IMR-90 (cell line): ENCODE results near the gene TYRO3. TPM values are rescaled to one million over a fixed set of nuclear protein-coding genes. Genes with fewer than 3 reads are reported as not detected.

Source experiments
- ATAC-seq: fragments of 200-7000 bp; cut with Tn5 transposase; 2 replicates; pipeline ENCODE4 v1.9.1; 2020; ENCODE audit warnings: low read depth, mild to moderate bottlenecking, moderate library complexity
- BruUV-seq: library from RNA; stranded (reverse); fragments of 400-500 nt; replicated peaks from 2 replicates; lab custom pipeline; 2021; lab: Mats Ljungman, UMichigan
- CTCF ChIA-PET: fragments of 300-600 bp; formaldehyde crosslinking; extraction: SDS; loops from one replicate; lab custom pipeline; 2021; ENCODE audit warnings: antibody characterized with exemption; lab: Yijun Ruan, JAX
- POLR2A ChIA-PET: fragments of 300-600 bp; sonication (Branson Sonifier 250); formaldehyde crosslinking; loops from one replicate; lab custom pipeline; 2022; ENCODE audit warnings: antibody characterized with exemption; ENCODE audit not compliant: unreplicated experiment; lab: Charles Lee
- DNase-seq: peaks from one replicate; pipeline ENCODE4 v3.0.0; 2013
- H2AFZ ChIP-seq: replicated peaks from 2 replicates; pipeline ENCODE3; 2013; ENCODE audit warnings: low read length, mild to moderate bottlenecking; ENCODE audit not compliant: poor library complexity
- H2AK5ac ChIP-seq: 2 replicates; pipeline ENCODE4 v1.6.1; 2013; ENCODE audit warnings: low read depth, low read length, inconsistent platforms
- H2AK9ac ChIP-seq: replicated peaks from 2 replicates; pipeline ENCODE3; 2013; ENCODE audit warnings: mild to moderate bottlenecking, low read depth, low read length, moderate library complexity; ENCODE audit not compliant: poor library complexity
- H2BK120ac ChIP-seq: 2 replicates; pipeline ENCODE4 v1.6.1; 2013; ENCODE audit warnings: low read depth, low read length, inconsistent platforms
- H2BK15ac ChIP-seq: 3 replicates; pipeline ENCODE4 v1.6.1; 2013; ENCODE audit warnings: low read depth, low read length, inconsistent platforms
- H2BK20ac ChIP-seq: 2 replicates; pipeline ENCODE4 v1.6.1; 2013; ENCODE audit warnings: low read depth, mild to moderate bottlenecking, inconsistent platforms, low read length, moderate library complexity
- H2BK5ac ChIP-seq: 2 replicates; pipeline ENCODE4 v1.6.1; 2013; ENCODE audit warnings: mild to moderate bottlenecking, low read depth, low read length, inconsistent platforms; ENCODE audit not compliant: poor library complexity, severe bottlenecking
- H3K14ac ChIP-seq: replicated peaks from 2 replicates; pipeline ENCODE4 v1.6.1; 2013; ENCODE audit warnings: low read depth, low read length, inconsistent platforms
- H3K18ac ChIP-seq: 2 replicates; pipeline ENCODE4 v1.6.1; 2013; ENCODE audit warnings: low read depth, low read length, control low read depth
- H3K23ac ChIP-seq: 2 replicates; pipeline ENCODE4 v1.6.1; 2013; ENCODE audit warnings: low read depth, low read length, inconsistent platforms
- H3K27ac ChIP-seq: 2 replicates; pipeline ENCODE4 v1.5.1; 2013; ENCODE audit warnings: mild to moderate bottlenecking, control low read depth, low read length; ENCODE audit not compliant: insufficient read depth
- H3K27me3 ChIP-seq: 2 replicates; pipeline ENCODE4 v1.6.1; 2013; ENCODE audit warnings: low read length; ENCODE audit not compliant: control insufficient read depth, insufficient read depth
- H3K36me3 ChIP-seq: 2 replicates; pipeline ENCODE4 v1.6.1; 2013; ENCODE audit warnings: low read length, mixed read lengths; ENCODE audit not compliant: control insufficient read depth, insufficient read depth
- H3K4ac ChIP-seq: 2 replicates; pipeline ENCODE4 v1.6.1; 2013; ENCODE audit warnings: low read depth, low read length, inconsistent platforms
- H3K4me1 ChIP-seq: 2 replicates; pipeline ENCODE4 v1.6.1; 2013; ENCODE audit warnings: low read length, mixed read lengths; ENCODE audit not compliant: control insufficient read depth, insufficient read depth
- H3K4me2 ChIP-seq: 2 replicates; pipeline ENCODE4 v1.6.1; 2013; ENCODE audit warnings: low read depth, mild to moderate bottlenecking, control low read depth, low read length, moderate library complexity
- H3K4me3 ChIP-seq: 2 replicates; pipeline ENCODE4 v1.5.1; 2013; ENCODE audit warnings: low read depth, mild to moderate bottlenecking, control low read depth, low read length, moderate library complexity; ENCODE audit not compliant: insufficient read depth
- H3K56ac ChIP-seq: 2 replicates; pipeline ENCODE4 v1.6.1; 2013; ENCODE audit warnings: low read length, inconsistent platforms; ENCODE audit not compliant: insufficient read depth; ENCODE audit errors: extremely low read depth
- H3K79me1 ChIP-seq, 2 experiments: 2 replicates each; pipeline ENCODE4 v1.6.1; 2013; ENCODE audit warnings: low read length in 2 of 2, inconsistent platforms in 1 of 2, low read depth in 1 of 2
- H3K9ac ChIP-seq: 2 replicates; pipeline ENCODE4 v1.6.1; 2013; ENCODE audit warnings: low read depth, low read length, control low read depth
- H3K9me1 ChIP-seq: 2 replicates; pipeline ENCODE4 v1.6.1; 2013; ENCODE audit warnings: low read length, inconsistent platforms; ENCODE audit not compliant: insufficient read depth
- H3K9me3 ChIP-seq: 2 replicates; pipeline ENCODE4 v1.6.1; 2013; ENCODE audit warnings: low read length; ENCODE audit not compliant: control insufficient read depth, insufficient read depth
- H4K20me1 ChIP-seq: 2 replicates; pipeline ENCODE4 v1.6.1; 2013; ENCODE audit warnings: low read length, inconsistent platforms; ENCODE audit not compliant: insufficient read depth
- H4K5ac ChIP-seq: 2 replicates; pipeline ENCODE4 v1.6.1; 2013; ENCODE audit warnings: mild to moderate bottlenecking, low read depth, low read length, control low read depth
- H4K8ac ChIP-seq, 2 experiments: 2 replicates each; pipeline ENCODE4 v1.6.1; 2013; ENCODE audit warnings: low read depth in 2 of 2, low read length in 2 of 2, control low read depth in 1 of 2, inconsistent platforms in 1 of 2
- H4K91ac ChIP-seq: 2 replicates; pipeline ENCODE4 v1.6.1; 2013; ENCODE audit warnings: low read depth, low read length, inconsistent platforms; ENCODE audit not compliant: insufficient read depth
- BHLHE40 ChIP-seq: fragments of 150-350 bp; IDR thresholded peaks from 2 replicates; pipeline ENCODE4 v1.6.1; 2016; ENCODE audit warnings: mild to moderate bottlenecking, low read depth, low read length
- CEBPB ChIP-seq: IDR thresholded peaks from 2 replicates; pipeline ENCODE4 v1.6.1; 2012; ENCODE audit warnings: low read depth, low read length, improper control_type of control experiment
- FOS ChIP-seq: fragments of 150-350 bp; IDR thresholded peaks from 2 replicates; pipeline ENCODE4 v1.6.1; 2016; ENCODE audit warnings: low read depth, low read length
- NFE2L2 ChIP-seq: fragments of 150-350 bp; IDR thresholded peaks from 2 replicates; pipeline ENCODE4 v1.6.1; 2016; ENCODE audit warnings: low read depth, mild to moderate bottlenecking, low read length
- RAD21 ChIP-seq: IDR thresholded peaks from 2 replicates; pipeline ENCODE4 v1.6.1; 2012; ENCODE audit warnings: low read length, improper control_type of control experiment
- RCOR1 ChIP-seq: IDR thresholded peaks from 2 replicates; pipeline ENCODE4 v1.6.1; 2012; ENCODE audit warnings: mild to moderate bottlenecking, low read length, improper control_type of control experiment; ENCODE audit not compliant: insufficient replicate concordance
- WGBS, 2 experiments: methylation state at CpG; one replicate each; pipeline versions ENCODE4 v1.1.5 to v1.1.7; 2013; ENCODE audit warnings: missing lambda C conversion rate in 2 of 2; ENCODE audit not compliant: insufficient read length in 1 of 2; ENCODE audit errors: extremely low coverage in 2 of 2; 5-methylcytosine and 5-hydroxymethylcytosine counted together
- dilution Hi-C: fragments of 300-500 bp; cut with HindIII; formaldehyde crosslinking; loops from one replicate; pipeline ENCODE4 v1.14.3; 2018; ENCODE audit warnings: low sequenced_read_pairs; ENCODE audit not compliant: unreplicated experiment
- in situ Hi-C: fragments of 300-500 bp; cut with MboI; formaldehyde crosslinking; loops from 3 replicates; pipeline ENCODE4 v1.14.3; 2019; ENCODE audit warnings: low sequenced_read_pairs, inconsistent platforms, mixed read lengths
- intact Hi-C: fragments of 100-400 bp; cut with micrococcal nuclease; formaldehyde crosslinking; loops from 2 replicates; pipeline ENCODE4 v1.10.0; 2022
- polyA plus RNA-seq, 3 experiments: library from polyadenylated mRNA; depleted of rRNA; stranded (reverse); fragments of >200 nt; gene quantifications; 2 replicates each; pipeline ENCODE4 v1.2.3, GENCODE V29; 2012; ENCODE audit warnings: low replicate concordance in 1 of 3
- total RNA-seq: library from RNA; depleted of rRNA; stranded (reverse); fragments of >200 nt; gene quantifications from 2 replicates; pipeline ENCODE4 v1.2.3, GENCODE V29; 2012
- TF ChIP-seq, protein P1 (sequence below): fragments of 150-350 bp; IDR thresholded peaks from 2 replicates; pipeline ENCODE4 v1.6.1; 2016; ENCODE audit warnings: low read depth, mild to moderate bottlenecking, low read length, moderate library complexity, borderline replicate concordance

TYRO3 gene
- total and polyA plus RNA-seq, 2 of the 4 experiments (the other 2 are of a cell fraction): 11.5 to 18.4 TPM

GRCh38 chr15:41512940-41513505 lies 46.0 kb upstream of the TYRO3 start:
- H3K27me3 ChIP-seq: peaks cover 38% of the 10 kb centered on the region
- peak overlapping the region; percentile 74 for H2AK9ac ChIP-seq
- WGBS, 2 experiments: 9% methylated on average over 20 of the region's 40 CpGs; no CpG with 5 or more reads in 1 of the 2 experiments
- no peak overlapping the region for H4K91ac ChIP-seq
- no peak overlapping the region for H2BK120ac ChIP-seq
- no peaks in the 10 kb centered on the region; the same call in 1 of the 2 replicates for H3K9me1 ChIP-seq
- peaks cover 8% of the 10 kb centered on the region; the same call in 1 of the 2 replicates for H3K4me1 ChIP-seq
- H3K9ac ChIP-seq: no peak overlapping the region
- no TSS peak for BruUV-seq
- H2BK15ac ChIP-seq: no peak overlapping the region
- no peak overlapping the region for H2BK20ac ChIP-seq
- no peak overlapping the region for H3K4ac ChIP-seq
- TF ChIP-seq RAD21 (no peak), FOS (no peak), CEBPB (no peak), RCOR1 (no peak), NFE2L2 (no peak), BHLHE40 (no peak)
- TF ChIP-seq, protein P1, sequence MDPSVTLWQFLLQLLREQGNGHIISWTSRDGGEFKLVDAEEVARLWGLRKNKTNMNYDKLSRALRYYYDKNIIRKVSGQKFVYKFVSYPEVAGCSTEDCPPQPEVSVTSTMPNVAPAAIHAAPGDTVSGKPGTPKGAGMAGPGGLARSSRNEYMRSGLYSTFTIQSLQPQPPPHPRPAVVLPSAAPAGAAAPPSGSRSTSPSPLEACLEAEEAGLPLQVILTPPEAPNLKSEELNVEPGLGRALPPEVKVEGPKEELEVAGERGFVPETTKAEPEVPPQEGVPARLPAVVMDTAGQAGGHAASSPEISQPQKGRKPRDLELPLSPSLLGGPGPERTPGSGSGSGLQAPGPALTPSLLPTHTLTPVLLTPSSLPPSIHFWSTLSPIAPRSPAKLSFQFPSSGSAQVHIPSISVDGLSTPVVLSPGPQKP: no peak
- no peak for DNase-seq
- no peaks in the 10 kb centered on the region for H3K9me3 ChIP-seq
- H4K20me1 ChIP-seq: no peaks in the 10 kb centered on the region
- no peak overlapping the region for H3K18ac ChIP-seq
- H3K27ac ChIP-seq: no peak overlapping the region
- dilution Hi-C loops (no loop called here), intact Hi-C loops (no loop called here), in situ Hi-C loops (no loop called here)
- H3K56ac ChIP-seq: no peak overlapping the region
- H3K79me1 ChIP-seq: no peaks in the 10 kb centered on the region
- H2AK5ac ChIP-seq: no peak overlapping the region
- POLR2A ChIA-PET: no interaction called here
- peak overlapping the region; percentile 1; the same call in 1 of the 2 replicates for H3K4me3 ChIP-seq
- peaks cover 14% of the 10 kb centered on the region for H3K36me3 ChIP-seq
- peak; percentile 48 for ATAC-seq
- H3K4me2 ChIP-seq: peak overlapping the region; percentile 48
- CTCF ChIA-PET: no interaction called here
- H4K8ac ChIP-seq: no peak overlapping the region
- peak overlapping the region; percentile 88 for H2AFZ ChIP-seq
- no peak overlapping the region for H3K14ac ChIP-seq
- peak overlapping the region; percentile 7; the same call in 1 of the 2 replicates for H3K23ac ChIP-seq
- H2BK5ac ChIP-seq: no peak overlapping the region
- H4K5ac ChIP-seq: no peak overlapping the region
